Measurements from ENCODE around the gene KCNG1. TPM values are rescaled to one million over a fixed set of nuclear protein-coding genes. Genes with fewer than 3 reads are reported as not detected.

Gene KCNG1
- total and polyA plus RNA-seq, 2 of the 8 experiments (the other 6 are each of a cell fraction or from before 2014, with no cell fraction given) = 16.0 to 18.0 TPM

- H2AFZ ChIP-seq (ENCODE audit: low read length) = no peak overlapping the region
- WGBS, 2 experiments (ENCODE audit: extremely low coverage in 1 of 2, insufficient coverage in 1 of 2, insufficient read length in 1 of 2, insufficient replicate concordance in 2 of 2, low coverage in 1 of 2, low lambda C conversion rate in 2 of 2, missing lambda C conversion rate in 1 of 2) = 94% methylated on average over 3 of the region's 3 CpGs; no CpG with 5 or more reads in 1 of the 2 experiments
- H3K56ac ChIP-seq (replicated peaks; ENCODE audit: insufficient read length, low read depth, low read length) = no peak overlapping the region
- FAIRE-seq (no peak), DNase-seq (ENCODE audit: low read depth in 1 of 2, low spot score in 2 of 2) (no peak)
- H4K5ac ChIP-seq (ENCODE audit: insufficient read length, low read depth, low read length) = no peak overlapping the region
- H4K91ac ChIP-seq (replicated peaks; ENCODE audit: insufficient read length, low read length) = no peak overlapping the region
- no peaks in the 10 kb centered on the region for H3K79me2 ChIP-seq (ENCODE audit: control insufficient read depth in 1 of 2, insufficient read depth in 2 of 2, low read length in 2 of 2)
- no peak for TF ChIP-seq CHD1 (IDR thresholded peaks at IDR 0.05; ENCODE audit: low read depth, low read length)
- TF ChIP-seq BACH1 (IDR thresholded peaks at IDR 0.05; ENCODE audit: low read length) = no peak
- no peak for TF ChIP-seq NANOG (IDR thresholded peaks at IDR 0.05; ENCODE audit: insufficient read depth, low read depth, low read length, poor library complexity, severe bottlenecking)
- ChIA-PET POLR2A (ENCODE audit: partially characterized antibody) (interaction anchor here (0.7 to 1.2 kb wide), 3 partner anchors 10 to 337 kb away, joined by 3 read pairs; partner anchors contain the start of gene ADNP), CTCF (ENCODE audit: partially characterized antibody) (interaction anchor here (0.6 to 7.6 kb wide), 60 partner anchors 10 to 994 kb away, joined by 3 to 54 read pairs (median 4); partner anchors contain the start of genes BCAS4, DPM1 and MOCS3)
- H3K27me3 ChIP-seq (replicated peaks in 1 of 4; ENCODE audit: control insufficient read depth in 3 of 4, extremely low read depth in 1 of 4, insufficient read depth in 3 of 4, low read length in 3 of 4) = no peaks in the 10 kb centered on the region; a peak in 1 of 7 replicates
- H3K9me3 ChIP-seq (ENCODE audit: insufficient read depth in 2 of 2, low read depth in 1 of 2, low read length in 1 of 2) = no peaks in the 10 kb centered on the region
- H2BK120ac ChIP-seq (replicated peaks; ENCODE audit: low read depth, low read length) = no peak overlapping the region
- no peaks in the 10 kb centered on the region for H3K36me3 ChIP-seq (ENCODE audit: control insufficient read depth in 2 of 4, insufficient read depth in 4 of 4, low read length in 3 of 4)
- H2BK5ac ChIP-seq (ENCODE audit: low read depth, low read length) = no peak overlapping the region
- H3K23ac ChIP-seq (ENCODE audit: insufficient read length) = no peak overlapping the region
- no peak overlapping the region for H2AK5ac ChIP-seq (ENCODE audit: low read depth, low read length)
- peaks cover 0 to 2% (median 0%) of the 10 kb centered on the region in 4 experiments; a peak in 1 of 7 replicates for H3K4me1 ChIP-seq (replicated peaks in 1 of 4; ENCODE audit: control insufficient read depth in 3 of 4, insufficient read depth in 4 of 4, low read length in 3 of 4)
- H3K18ac ChIP-seq (ENCODE audit: extremely low read depth, low read length) = no peak overlapping the region
- no peak overlapping the region for H2BK12ac ChIP-seq (ENCODE audit: low read depth, low read length)
- no peak overlapping the region for H3K4me2 ChIP-seq (ENCODE audit: insufficient read depth in 1 of 2, low read depth in 2 of 2, low read length in 2 of 2)
- no peak overlapping the region for H3K4me3 ChIP-seq (ENCODE audit: extremely low read depth in 1 of 4, insufficient read depth in 2 of 4, low read depth in 3 of 4, low read length in 4 of 4)
- 0 out of 2 replicates have a peak, but pooled peaks cover 2% of the 10 kb centered on the region for H3K23me2 ChIP-seq (ENCODE audit: low read depth, low read length)
- H3K9ac ChIP-seq (replicated peaks in 1 of 4; ENCODE audit: extremely low read depth in 1 of 4, low read depth in 3 of 4, low read length in 3 of 4) = no peak overlapping the region
- no peaks in the 10 kb centered on the region for H4K20me1 ChIP-seq (replicated peaks in 1 of 2; ENCODE audit: control insufficient read depth in 1 of 2, insufficient read depth in 2 of 2, low read length in 2 of 2)
- H3K14ac ChIP-seq (ENCODE audit: insufficient read length) = no peak overlapping the region
- H3K79me1 ChIP-seq (ENCODE audit: low read depth, low read length) = no peaks in the 10 kb centered on the region
- H4K8ac ChIP-seq (ENCODE audit: extremely low read depth, insufficient read depth, low read length) = no peak overlapping the region
- H2BK20ac ChIP-seq (ENCODE audit: low read length) = no peak overlapping the region
- H2BK15ac ChIP-seq (ENCODE audit: low read length) = no peak overlapping the region
- no peak overlapping the region for H3K27ac ChIP-seq (ENCODE audit: low read depth, low read length)
- H3K4ac ChIP-seq (replicated peaks; ENCODE audit: insufficient read length, low read depth, low read length) = no peak overlapping the region
Observed at GRCh38 chr20:50981714-50982048, 41.2 kb downstream of the KCNG1 start.

All from H1 (cell line).